ENCODE data around the gene OTOF. TPM values are rescaled to one million over a fixed set of nuclear protein-coding genes. Genes with fewer than 3 reads are reported as not detected.

OTOF gene
- total RNA-seq, 1 donor from 2014 or later = not detected

DNA sequence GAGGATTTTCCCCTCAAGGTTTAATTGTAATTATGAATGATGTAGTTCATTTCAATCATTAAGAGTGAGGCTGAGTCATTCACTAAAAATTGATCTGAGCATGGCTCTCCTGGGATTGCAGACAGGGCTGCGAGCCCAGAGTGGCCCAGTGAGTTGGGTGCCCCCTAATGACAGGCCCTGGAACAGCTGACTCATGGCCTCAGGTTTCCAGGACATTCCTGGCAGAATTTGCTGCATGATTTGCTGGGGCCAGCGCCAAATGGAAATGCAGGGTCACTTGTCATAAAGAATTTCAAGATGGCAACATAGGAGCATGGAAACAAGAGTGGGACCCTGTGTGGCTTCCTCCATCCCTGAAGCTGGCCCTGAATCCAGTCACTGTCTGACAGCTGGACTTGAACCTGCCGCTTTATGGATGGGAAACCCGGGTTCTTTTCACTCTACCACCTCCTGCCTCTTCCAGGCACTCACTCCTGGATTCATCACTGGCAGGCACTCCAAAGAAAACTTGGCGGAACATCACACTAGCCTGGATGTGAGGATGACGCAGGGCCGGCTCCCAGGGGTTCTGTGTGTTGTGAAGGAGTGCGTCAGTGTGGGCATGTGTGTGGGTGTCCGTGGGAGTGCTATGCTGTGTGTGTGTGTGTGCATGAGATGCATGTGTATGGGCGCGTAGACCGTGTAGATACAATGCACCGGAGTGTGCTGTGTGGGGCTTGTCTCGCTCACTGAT is 15.2 kb downstream of the OTOF start:
- Mint-ChIP-seq H3K27ac (no peak overlapping the region), H3K4me1 (no peaks in the 10 kb centered on the region), H3K9me3 (no peaks in the 10 kb centered on the region), H3K4me3 (no peak overlapping the region), H3K27me3 (no peaks in the 10 kb centered on the region), H3K36me3 (ENCODE audit: low read depth) (no peaks in the 10 kb centered on the region)
- ATAC-seq (ENCODE audit: low read depth) (no peak), DNase-seq (no peak)
- no peak for TF ChIP-seq CTCF (IDR thresholded peaks at IDR 0.05)
- POLR2A ChIA-PET = no interaction called here
- intact Hi-C loops (cut with micrococcal nuclease) = no loop called here
- CTCF ChIA-PET = no interaction called here

GRCh38 chr2:26462100-26462499 is 15.8 kb downstream of the OTOF start:
- no peak for DNase-seq
- no peaks in the 10 kb centered on the region for H3K4me1 Mint-ChIP-seq
- H3K36me3 Mint-ChIP-seq (ENCODE audit: low read depth) = no peaks in the 10 kb centered on the region
- no peak for ATAC-seq (ENCODE audit: low read depth)
- intact Hi-C loops (cut with micrococcal nuclease) = no loop called here
- no peaks in the 10 kb centered on the region for H3K27me3 Mint-ChIP-seq
- no peak overlapping the region for H3K4me3 Mint-ChIP-seq
- ChIA-PET CTCF (no interaction called here), POLR2A (no interaction called here)
- H3K9me3 Mint-ChIP-seq = no peaks in the 10 kb centered on the region
- TF ChIP-seq CTCF (IDR thresholded peaks at IDR 0.05) = no peak
- no peak overlapping the region for H3K27ac Mint-ChIP-seq

- Mint-ChIP-seq H3K27me3 (no peaks in the 10 kb centered on the region), H3K4me3 (no peak overlapping the region), H3K9me3 (no peaks in the 10 kb centered on the region), H3K36me3 (ENCODE audit: low read depth) (no peaks in the 10 kb centered on the region), H3K4me1 (no peaks in the 10 kb centered on the region), H3K27ac (no peak overlapping the region)
- POLR2A ChIA-PET = no interaction called here
- TF ChIP-seq CTCF (IDR thresholded peaks at IDR 0.05) = no peak
- intact Hi-C loops (cut with micrococcal nuclease) = no loop called here
- DNase-seq (no peak), ATAC-seq (ENCODE audit: low read depth) (no peak)
- CTCF ChIA-PET = no interaction called here
Measured at GRCh38 chr2:26461601-26462023, 16.3 kb downstream of the OTOF start.

DNA sequence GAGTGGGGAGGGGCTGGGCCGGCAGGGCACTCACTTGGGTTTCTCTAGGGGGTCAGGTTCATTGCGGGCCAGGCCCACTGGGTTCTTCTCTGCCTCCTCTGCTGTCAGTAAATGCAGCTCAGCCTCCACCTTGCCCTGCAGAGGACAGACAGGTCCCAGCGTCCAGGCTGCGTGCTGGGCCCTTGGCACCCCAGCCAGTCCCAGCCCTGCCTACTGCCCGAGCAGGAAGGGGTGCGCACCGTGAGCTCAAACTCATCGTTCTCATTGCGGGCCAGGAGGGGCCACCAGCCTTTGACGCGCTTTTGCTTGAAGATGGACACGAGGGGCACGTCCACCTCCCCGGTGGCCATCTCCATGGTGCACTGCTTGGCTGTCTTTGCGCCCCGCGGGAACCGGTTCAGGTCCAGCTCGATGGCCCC is 17.3 kb downstream of the OTOF start:
- intact Hi-C loops (cut with micrococcal nuclease) = no loop called here
- H3K9me3 Mint-ChIP-seq = no peaks in the 10 kb centered on the region
- no peak for ATAC-seq (ENCODE audit: low read depth)
- DNase-seq = no peak
- H3K4me3 Mint-ChIP-seq = no peak overlapping the region
- H3K4me1 Mint-ChIP-seq = no peaks in the 10 kb centered on the region
- no peak overlapping the region for H3K27ac Mint-ChIP-seq
- ChIA-PET CTCF (no interaction called here), POLR2A (interaction anchor here (0.6 kb wide), 1 partner anchor 668 kb away, joined by 6 read pairs; no protein-coding TSS in a partner anchor)
- H3K36me3 Mint-ChIP-seq (ENCODE audit: low read depth) = no peaks in the 10 kb centered on the region
- no peaks in the 10 kb centered on the region for H3K27me3 Mint-ChIP-seq
- TF ChIP-seq CTCF (IDR thresholded peaks at IDR 0.05) = no peak

GRCh38 chr2:26459991-26460612 is 17.8 kb downstream of the OTOF start:
- H3K27ac Mint-ChIP-seq = no peak overlapping the region
- H3K9me3 Mint-ChIP-seq = no peaks in the 10 kb centered on the region
- no peak overlapping the region for H3K4me3 Mint-ChIP-seq
- no peak for ATAC-seq (ENCODE audit: low read depth)
- ChIA-PET POLR2A (interaction anchor here (0.6 kb wide), 1 partner anchor 668 kb away, joined by 6 read pairs; no protein-coding TSS in a partner anchor), CTCF (no interaction called here)
- H3K4me1 Mint-ChIP-seq = no peaks in the 10 kb centered on the region
- H3K36me3 Mint-ChIP-seq (ENCODE audit: low read depth) = no peaks in the 10 kb centered on the region
- DNase-seq = no peak
- intact Hi-C loops (cut with micrococcal nuclease) = no loop called here
- no peaks in the 10 kb centered on the region for H3K27me3 Mint-ChIP-seq
- TF ChIP-seq CTCF (IDR thresholded peaks at IDR 0.05) = no peak
